Right renal pelvis (tissue), 4 donors: Measurements from ENCODE around the gene MAST4. TPM values are rescaled to one million over a fixed set of nuclear protein-coding genes. Genes with fewer than 3 reads are reported as not detected.

Experiments used
- DNase-seq, 4 donors: peaks; one replicate each; pipeline ENCODE4 v3.0.0-alpha.2; 2013; ENCODE audit warnings: low read depth in 4 of 4, low spot score in 3 of 4, missing footprints in 1 of 4
- polyA plus RNA-seq, 4 donors: library from polyadenylated mRNA; unstranded; fragments of 120-200 nt; gene quantifications; one replicate each; pipeline ENCODE4 v1.2.1, GENCODE V29; 2013; ENCODE audit not compliant: insufficient read length in 4 of 4

The MAST4 gene
- polyA plus RNA-seq, 4 donors, result 14.1 to 18.1 (median 15.0) TPM

DNA sequence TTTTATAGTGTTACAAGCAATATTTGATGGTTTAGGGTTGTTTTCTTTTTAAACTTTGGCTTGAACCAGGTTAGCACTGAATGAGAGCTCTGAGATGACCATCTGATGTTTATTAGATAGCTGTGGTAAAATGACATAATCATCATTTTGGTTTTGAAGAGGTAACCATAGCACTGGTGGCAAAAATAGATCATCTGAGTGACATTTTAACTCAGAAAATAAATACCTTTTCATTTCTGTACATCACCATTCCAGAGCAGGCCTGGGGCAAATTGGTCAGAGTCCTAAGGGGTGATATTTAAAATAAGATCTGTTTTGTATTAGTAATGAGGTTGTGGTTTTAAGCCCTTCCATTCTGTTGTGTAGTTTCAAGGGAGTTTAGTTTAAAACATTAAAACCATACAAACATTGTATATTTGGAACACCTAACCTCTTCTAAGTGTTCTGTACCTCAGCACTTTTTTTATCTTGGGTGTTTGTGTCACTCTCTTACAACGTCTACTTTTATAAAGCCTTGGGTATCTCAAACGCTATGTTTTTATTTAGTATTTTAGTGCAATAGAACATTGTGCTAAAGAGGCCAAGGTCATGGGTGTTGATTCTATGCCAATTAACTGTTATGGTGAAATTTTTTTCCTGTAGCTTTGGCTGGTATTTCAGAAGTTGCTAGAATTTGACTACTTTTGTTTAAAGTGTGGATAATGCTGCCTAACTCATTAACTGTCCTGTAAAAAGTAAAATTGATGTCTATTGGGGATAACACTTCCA, 434.3 kb downstream of the MAST4 start:
- no peak for DNase-seq

- DNase-seq, result no peak
Measured at GRCh38 chr5:67031057-67031443, 434.9 kb downstream of the MAST4 start.

DNA sequence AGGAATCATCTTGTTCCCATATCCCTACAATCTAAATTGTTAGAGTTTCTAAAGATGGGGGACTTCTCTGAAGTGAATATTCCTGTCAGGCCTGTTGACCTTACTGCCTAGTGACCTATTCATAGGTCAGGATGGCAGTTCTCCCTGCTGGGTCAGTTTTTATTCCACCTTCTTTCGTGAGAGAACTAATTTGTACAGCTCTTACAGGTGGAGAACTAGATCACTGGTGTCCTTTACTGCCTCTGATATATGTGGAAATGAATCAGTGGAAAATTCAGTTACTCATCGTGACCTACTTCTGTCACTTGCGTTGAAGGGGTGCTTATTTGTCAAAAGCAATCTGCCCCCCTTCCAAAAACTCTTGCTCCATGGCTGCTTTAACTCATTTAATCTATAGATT, 435.5 kb downstream of the MAST4 start:
- no peak for DNase-seq

- DNase-seq, result no peak
Measured at GRCh38 chr5:67032921-67033664, 436.9 kb downstream of the MAST4 start.

DNA sequence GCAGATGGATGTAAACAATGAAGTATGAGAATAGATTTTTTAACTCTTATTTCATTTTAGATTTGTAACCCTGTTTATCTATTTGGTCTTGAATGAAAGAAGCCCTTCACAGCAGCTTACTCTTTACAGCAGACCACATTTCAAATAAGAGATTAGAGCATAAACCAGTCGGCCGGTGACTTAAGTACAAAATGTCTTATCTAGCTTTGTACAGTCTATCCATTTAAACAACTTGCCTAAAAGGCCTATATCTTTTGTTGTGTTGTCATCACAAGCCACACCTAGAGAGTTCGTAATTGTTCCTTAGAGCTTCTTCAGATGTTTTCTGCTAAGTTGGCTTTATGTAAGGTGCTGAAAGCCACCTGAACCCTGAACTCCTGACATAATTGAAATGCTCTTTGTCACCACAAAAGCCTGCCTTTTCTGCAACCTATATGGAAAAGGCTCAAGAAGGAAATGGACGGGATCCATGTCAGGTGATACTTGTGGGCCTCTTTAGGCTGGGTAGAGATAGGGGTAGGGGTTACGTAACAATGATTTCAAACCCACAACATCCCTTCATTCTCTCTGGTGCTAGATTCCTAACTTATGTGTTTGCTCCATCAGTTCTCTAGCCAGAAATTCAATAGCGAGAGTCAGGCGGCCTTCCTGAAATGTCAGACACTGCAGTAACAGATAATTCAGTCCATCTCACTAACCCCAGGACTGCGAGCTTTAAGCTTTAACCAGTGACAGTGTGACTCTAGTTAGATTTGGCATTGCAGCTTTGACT, 437.9 kb downstream of the MAST4 start:
- no peak for DNase-seq

GRCh38 chr5:67035098-67035740, 439.0 kb downstream of the MAST4 start:
- DNase-seq, result no peak

DNA sequence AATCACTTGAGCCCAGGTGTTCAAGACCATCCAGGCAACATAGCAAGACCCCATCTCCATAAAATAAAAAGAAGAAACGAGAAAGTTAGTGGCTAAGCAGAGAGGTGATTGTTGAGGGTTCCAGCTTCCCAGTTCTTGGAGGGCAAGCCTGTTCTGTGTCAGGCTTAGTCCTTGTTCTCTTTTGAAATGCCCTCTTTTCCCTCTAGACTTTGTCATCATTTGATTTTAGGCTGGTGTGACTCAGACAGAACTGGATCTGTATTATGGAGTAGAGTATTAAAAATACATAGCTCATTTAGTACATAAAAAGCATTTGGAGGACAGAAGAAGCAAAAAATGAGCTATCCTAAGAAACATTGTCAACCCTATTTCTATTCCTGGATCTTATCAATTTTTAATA, 441.0 kb downstream of the MAST4 start:
- no peak for DNase-seq

DNA sequence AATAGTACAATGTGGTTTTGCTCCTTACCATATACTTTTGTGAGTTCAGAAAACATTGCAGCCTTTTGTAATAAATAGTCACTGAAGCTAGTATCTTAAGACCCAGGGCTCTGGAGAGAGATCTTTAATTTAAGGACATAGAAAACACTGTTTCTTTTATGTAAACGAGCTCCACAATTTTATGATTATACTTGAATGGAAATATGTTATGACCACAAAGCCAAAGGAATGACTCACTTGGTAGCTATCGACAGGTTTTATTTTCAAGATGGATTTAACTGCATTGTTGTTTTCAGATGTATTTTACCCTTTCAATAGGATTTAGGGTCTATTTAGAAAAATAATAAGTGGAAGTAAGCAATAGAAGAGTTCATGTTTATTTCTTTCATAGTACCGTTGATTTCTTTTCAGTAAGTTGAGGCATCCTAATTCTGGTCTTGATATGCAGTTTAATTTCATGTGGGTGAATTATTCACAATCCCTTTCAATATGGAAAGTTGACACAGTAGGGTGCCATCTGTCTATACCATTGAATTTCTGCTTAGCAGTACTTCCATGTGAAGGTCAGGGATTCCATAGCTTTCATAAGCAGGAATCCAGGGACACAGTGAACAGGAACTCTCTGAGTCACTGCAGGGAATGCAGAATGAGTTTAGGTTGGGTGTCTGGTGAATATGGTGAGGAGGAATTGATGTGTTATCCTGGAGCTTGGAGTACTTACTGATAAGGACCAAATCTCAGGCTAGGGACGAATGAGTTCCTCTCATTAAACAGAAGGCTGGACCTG, 442.8 kb downstream of the MAST4 start:
- DNase-seq, result no peak

GRCh38 chr5:67042176-67043003, 446.2 kb downstream of the MAST4 start:
- DNase-seq, result no peak

DNA sequence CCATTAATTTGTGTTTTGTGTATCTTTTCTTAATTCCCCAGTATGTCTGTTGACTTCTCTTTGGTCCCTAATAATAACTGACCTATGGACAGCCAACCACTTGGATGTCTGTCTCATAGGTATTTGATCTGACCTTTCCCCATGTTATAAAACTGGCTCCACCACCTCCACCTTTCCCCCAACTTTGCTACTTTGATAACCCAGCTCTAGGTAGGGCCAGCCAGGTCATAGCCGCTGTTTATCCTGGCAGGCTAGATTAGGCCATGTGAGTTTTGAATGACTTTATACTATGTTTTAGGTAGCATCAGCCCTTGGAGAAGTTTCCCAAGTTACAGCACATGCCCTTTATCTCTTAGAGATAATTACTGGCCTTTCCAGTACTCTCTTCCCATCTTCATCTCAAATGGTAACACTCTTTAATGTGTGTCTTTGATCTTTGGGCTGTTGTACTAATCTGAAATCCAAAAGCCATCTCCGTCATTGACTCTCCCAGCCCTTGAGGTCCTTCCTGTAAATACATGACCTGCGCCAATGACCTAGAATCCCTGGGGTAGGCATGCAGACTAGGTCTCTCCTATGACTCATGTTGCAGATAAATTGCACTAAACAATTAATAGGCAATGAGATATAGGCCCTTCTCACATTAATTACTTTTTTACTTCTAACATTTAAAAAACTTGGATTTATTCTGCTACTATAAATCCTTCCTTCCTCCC, 447.8 kb downstream of the MAST4 start:
- no peak for DNase-seq

GRCh38 chr5:67045816-67046740, 449.9 kb downstream of the MAST4 start:
- no peak for DNase-seq

DNA sequence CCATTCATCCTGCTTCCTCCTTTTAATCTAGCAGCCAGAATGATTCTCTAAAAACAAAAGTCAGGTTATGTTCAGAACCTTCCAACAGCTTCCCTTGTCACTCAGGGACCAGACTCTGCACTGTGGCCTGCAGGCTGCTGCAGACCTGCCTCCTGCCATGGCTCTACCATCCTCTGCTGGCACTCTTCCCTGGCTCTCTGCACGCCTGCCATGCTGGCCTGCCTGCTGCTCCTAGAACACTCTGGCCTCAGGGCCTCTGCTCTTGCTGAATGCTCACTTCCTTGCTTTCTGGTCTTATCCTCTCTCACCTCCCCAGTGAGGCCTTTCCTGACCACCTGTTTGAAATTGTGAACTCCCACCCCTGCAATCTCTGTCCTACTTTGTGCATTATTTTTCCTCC, 451.0 kb downstream of the MAST4 start:
- no peak for DNase-seq

DNA sequence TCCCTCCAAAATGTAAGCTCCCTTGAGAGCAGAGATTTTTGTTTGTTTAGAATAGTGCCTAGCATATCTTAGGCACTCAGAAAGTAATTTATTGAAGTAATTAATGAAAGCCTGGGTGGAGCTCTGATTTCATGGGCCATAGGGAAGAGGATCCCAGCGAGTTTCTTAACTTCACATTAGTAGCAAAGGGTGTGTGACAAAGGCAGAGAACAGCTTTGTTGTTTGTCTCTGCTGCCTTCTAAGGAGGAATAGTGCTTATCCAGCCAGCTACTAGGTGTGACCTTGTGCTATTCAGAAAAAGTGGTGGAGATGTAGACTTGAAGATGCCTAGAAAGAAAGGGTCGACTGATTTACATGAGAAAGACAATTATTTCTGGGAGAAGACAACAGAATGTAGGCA, 451.4 kb downstream of the MAST4 start:
- DNase-seq, result no peak

DNA sequence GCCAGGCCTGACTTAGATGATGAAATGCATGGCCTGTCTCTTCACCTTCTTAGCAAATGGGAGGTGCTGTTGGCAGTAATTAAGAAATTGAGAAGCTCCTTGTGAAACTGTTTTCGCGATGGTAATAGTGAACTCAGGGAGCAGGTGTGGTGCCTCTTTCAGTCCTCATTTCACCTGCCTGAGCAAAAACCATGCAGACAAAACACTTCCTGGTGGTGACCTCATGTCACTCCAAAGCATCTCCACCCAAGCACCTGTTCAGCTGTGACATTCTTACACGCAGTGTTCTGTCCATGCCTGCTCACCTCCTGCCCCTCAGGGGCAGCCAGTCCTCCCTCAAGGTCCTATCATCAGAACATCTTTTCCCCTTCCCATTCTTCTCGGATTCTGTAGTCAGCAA, 453.9 kb downstream of the MAST4 start:
- no peak for DNase-seq

- no peak for DNase-seq
Measured at GRCh38 chr5:67050635-67051034, 454.4 kb downstream of the MAST4 start.

DNA sequence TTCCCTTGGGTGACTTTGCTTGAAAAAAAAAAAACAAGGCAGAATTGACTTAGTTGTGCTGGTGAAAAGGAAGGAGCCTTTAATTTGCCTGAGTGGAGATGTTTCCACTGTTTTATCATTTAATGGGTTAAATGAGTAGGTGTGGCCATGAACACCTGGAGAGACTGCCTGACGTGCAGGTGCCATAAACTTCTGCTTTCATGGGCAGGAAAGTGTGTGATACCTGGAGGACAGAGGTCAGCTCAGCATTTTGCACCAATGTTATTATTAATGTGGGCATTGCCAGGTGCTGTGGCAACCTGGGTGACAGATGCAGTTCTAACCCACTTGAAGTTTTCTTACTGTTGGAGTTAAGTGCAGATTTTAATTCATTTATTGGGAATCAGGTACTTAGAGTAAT, 455.0 kb downstream of the MAST4 start:
- DNase-seq, result no peak

- no peak for DNase-seq
Measured at GRCh38 chr5:67052034-67052433, 455.8 kb downstream of the MAST4 start.

GRCh38 chr5:67053229-67053628, 457.0 kb downstream of the MAST4 start:
- DNase-seq, result no peak
